Measurements from ENCODE around the gene TPM3.

The TPM3 gene

GRCh38 chr1:154225370-154225769 is 33.5 kb upstream of the TPM3 start:
- no peak overlapping the region for H3K4me3 ChIP-seq (ENCODE audit: low read depth, low read length)
- DNase-seq (ENCODE audit: low read depth), result no peak
- TF ChIP-seq CTCF (IDR thresholded peaks at IDR 0.05; ENCODE audit: low read depth, low read length, missing control alignments), result no peak

- no peak for DNase-seq (ENCODE audit: low read depth)
- no peak overlapping the region for H3K4me3 ChIP-seq (ENCODE audit: low read depth, low read length)
- no peak for TF ChIP-seq CTCF (IDR thresholded peaks at IDR 0.05; ENCODE audit: low read depth, low read length, missing control alignments)
Observed at GRCh38 chr1:154223621-154224020, 31.7 kb upstream of the TPM3 start.

- peak overlapping the region; percentile 8; the same call in 1 of the 2 replicates for H3K4me3 ChIP-seq (ENCODE audit: low read depth, low read length)
- no peak for TF ChIP-seq CTCF (IDR thresholded peaks at IDR 0.05; ENCODE audit: low read depth, low read length, missing control alignments)
- no peak for DNase-seq (ENCODE audit: low read depth)
Observed at GRCh38 chr1:154222918-154223317, 31.0 kb upstream of the TPM3 start.

- TF ChIP-seq CTCF (IDR thresholded peaks at IDR 0.05; ENCODE audit: low read depth, low read length, missing control alignments), result no peak
- peak overlapping the region; percentile 86 for H3K4me3 ChIP-seq (ENCODE audit: low read depth, low read length)
- DNase-seq (ENCODE audit: low read depth), result no peak
Observed at GRCh38 chr1:154222518-154222917, 30.6 kb upstream of the TPM3 start.

GRCh38 chr1:154221278-154222001 is 29.5 kb upstream of the TPM3 start:
- TF ChIP-seq CTCF (IDR thresholded peaks at IDR 0.05; ENCODE audit: low read depth, low read length, missing control alignments), result no peak
- no peak for DNase-seq (ENCODE audit: low read depth)
- H3K4me3 ChIP-seq (ENCODE audit: low read depth, low read length), result peak overlapping the region; percentile 86

GRCh38 chr1:154220970-154221277 is 29.0 kb upstream of the TPM3 start:
- no peak for DNase-seq (ENCODE audit: low read depth)
- no peak for TF ChIP-seq CTCF (IDR thresholded peaks at IDR 0.05; ENCODE audit: low read depth, low read length, missing control alignments)
- H3K4me3 ChIP-seq (ENCODE audit: low read depth, low read length), result peak overlapping the region; percentile 86
